ENCODE measurements around the gene FNDC11. TPM values are rescaled to one million over a fixed set of nuclear protein-coding genes. Genes with fewer than 3 reads are reported as not detected.
A peak's percentile ranks its signal among the peaks of the same experiment; 100 is the strongest.

Gene FNDC11
- total RNA-seq, 2 experiments from 2014 or later: 0.41 to 3.0 TPM

- Histone ChIP-seq H3K4me1 (ENCODE audit: insufficient read depth, low read length, poor library complexity, severe bottlenecking) (no peaks in the 10 kb centered on the region), H3K9me3 (ENCODE audit: low read length) (no peaks in the 10 kb centered on the region), H4K20me1 (ENCODE audit: insufficient read depth, low read length) (no peaks in the 10 kb centered on the region), H3K27ac (ENCODE audit: low read depth, low read length, poor library complexity, severe bottlenecking) (no peak overlapping the region), H3K4me2 (ENCODE audit: low read length) (no peak overlapping the region), H3K79me2 (ENCODE audit: insufficient read depth, low read depth, low read length) (no peaks in the 10 kb centered on the region), H3K36me3 (ENCODE audit: insufficient read depth, low read length) (peaks cover 18% of the 10 kb centered on the region; the same call in 1 of the 2 replicates), H3K9me2 (ENCODE audit: insufficient read depth, low read length) (no peaks in the 10 kb centered on the region), H2AFZ (ENCODE audit: low read length) (no peak overlapping the region), H3K4me3 (ENCODE audit: low read depth, low read length, poor library complexity, severe bottlenecking) (no peak overlapping the region)
- no peak for DNase-seq (ENCODE audit: low spot score)
- intact Hi-C loops (cut with micrococcal nuclease; ENCODE audit: unreplicated experiment): no loop called here
- ChIA-PET POLR2A (no interaction called here), CTCF (ENCODE audit: unreplicated experiment) (no interaction called here)
- BruUV-seq (replicated peaks): no TSS peak
- no peak for TF ChIP-seq CTCF (conservative IDR thresholded peaks at IDR 0.05; ENCODE audit: low read length)
- TF ChIP-seq EZH2phosphoT487 (IDR thresholded peaks at IDR 0.05; ENCODE audit: borderline replicate concordance, low read depth, low read length): no peak
Observed at GRCh38 chr20:63586797-63587196, 32.8 kb downstream of the FNDC11 start.

- TF ChIP-seq EZH2phosphoT487 (IDR thresholded peaks at IDR 0.05; ENCODE audit: borderline replicate concordance, low read depth, low read length): no peak
- no peak for TF ChIP-seq CTCF (conservative IDR thresholded peaks at IDR 0.05; ENCODE audit: low read length)
- H3K4me1 ChIP-seq (ENCODE audit: insufficient read depth, low read length, poor library complexity, severe bottlenecking): no peaks in the 10 kb centered on the region
- H4K20me1 ChIP-seq (ENCODE audit: insufficient read depth, low read length): no peaks in the 10 kb centered on the region
- no peak for DNase-seq (ENCODE audit: low spot score)
- H3K36me3 ChIP-seq (ENCODE audit: insufficient read depth, low read length): peaks cover 22% of the 10 kb centered on the region; the same call in 1 of the 2 replicates
- no peaks in the 10 kb centered on the region for H3K9me3 ChIP-seq (ENCODE audit: low read length)
- intact Hi-C loops (cut with micrococcal nuclease; ENCODE audit: unreplicated experiment): no loop called here
- no peaks in the 10 kb centered on the region for H3K9me2 ChIP-seq (ENCODE audit: insufficient read depth, low read length)
- POLR2A ChIA-PET: no interaction called here
- no peak overlapping the region for H3K4me3 ChIP-seq (ENCODE audit: low read depth, low read length, poor library complexity, severe bottlenecking)
- CTCF ChIA-PET (ENCODE audit: unreplicated experiment): no interaction called here
- H3K4me2 ChIP-seq (ENCODE audit: low read length): no peak overlapping the region
- H3K79me2 ChIP-seq (ENCODE audit: insufficient read depth, low read depth, low read length): no peaks in the 10 kb centered on the region
- no peak overlapping the region for H3K27ac ChIP-seq (ENCODE audit: low read depth, low read length, poor library complexity, severe bottlenecking)
- H2AFZ ChIP-seq (ENCODE audit: low read length): no peak overlapping the region
- BruUV-seq (replicated peaks): no TSS peak
Observed at GRCh38 chr20:63587256-63587655, 33.3 kb downstream of the FNDC11 start.

GRCh38 chr20:63587776-63588591, 34.0 kb downstream of the FNDC11 start:
- Histone ChIP-seq H3K9me2 (ENCODE audit: insufficient read depth, low read length) (no peaks in the 10 kb centered on the region), H3K27ac (ENCODE audit: low read depth, low read length, poor library complexity, severe bottlenecking) (no peak overlapping the region), H3K36me3 (ENCODE audit: insufficient read depth, low read length) (peaks cover 24% of the 10 kb centered on the region; the same call in 1 of the 2 replicates), H3K9me3 (ENCODE audit: low read length) (no peaks in the 10 kb centered on the region), H3K4me2 (ENCODE audit: low read length) (no peak overlapping the region), H4K20me1 (ENCODE audit: insufficient read depth, low read length) (no peaks in the 10 kb centered on the region), H3K79me2 (ENCODE audit: insufficient read depth, low read depth, low read length) (no peaks in the 10 kb centered on the region), H2AFZ (ENCODE audit: low read length) (no peak overlapping the region), H3K4me3 (ENCODE audit: low read depth, low read length, poor library complexity, severe bottlenecking) (no peak overlapping the region), H3K4me1 (ENCODE audit: insufficient read depth, low read length, poor library complexity, severe bottlenecking) (no peaks in the 10 kb centered on the region)
- TF ChIP-seq EZH2phosphoT487 (IDR thresholded peaks at IDR 0.05; ENCODE audit: borderline replicate concordance, low read depth, low read length): no peak
- TF ChIP-seq CTCF (conservative IDR thresholded peaks at IDR 0.05; ENCODE audit: low read length): no peak
- DNase-seq (ENCODE audit: low spot score): no peak
- ChIA-PET POLR2A (no interaction called here), CTCF (ENCODE audit: unreplicated experiment) (no interaction called here)
- BruUV-seq (replicated peaks): TSS peak; percentile 81
- intact Hi-C loops (cut with micrococcal nuclease; ENCODE audit: unreplicated experiment): no loop called here
